Mucosa of rectum (tissue), 2 donors: ENCODE measurements around the gene S100A13.

ENCODE experiments used
- H3K27ac ChIP-seq, 2 donors: one replicate each; pipeline ENCODE4 v1.7.0; 2013; ENCODE audit warnings: inconsistent platforms in 2 of 2, low read depth in 2 of 2, low read length in 2 of 2
- H3K27me3 ChIP-seq, 2 donors: one replicate each; pipeline ENCODE4 v1.7.0; 2013; ENCODE audit warnings: low read length in 2 of 2; ENCODE audit not compliant: control insufficient read depth in 2 of 2, insufficient read depth in 2 of 2
- H3K36me3 ChIP-seq, 2 donors: one replicate each; pipeline ENCODE4 v1.7.0; 2013; ENCODE audit warnings: low read length in 2 of 2; ENCODE audit not compliant: control insufficient read depth in 2 of 2, insufficient read depth in 2 of 2
- H3K4me1 ChIP-seq, 2 donors: one replicate each; pipeline ENCODE4 v1.7.0; 2013; ENCODE audit warnings: low read length in 2 of 2, mild to moderate bottlenecking in 1 of 2; ENCODE audit not compliant: control insufficient read depth in 2 of 2, insufficient read depth in 2 of 2
- H3K4me3 ChIP-seq, 2 donors: one replicate each; pipeline ENCODE4 v1.7.0; 2013; ENCODE audit warnings: low read length in 2 of 2
- H3K9ac ChIP-seq, 2 donors: one replicate each; pipeline ENCODE4 v1.7.0; 2013; ENCODE audit warnings: low read length in 2 of 2, low read depth in 1 of 2, mild to moderate bottlenecking in 1 of 2
- H3K9me3 ChIP-seq, 2 donors: one replicate each; pipeline ENCODE4 v1.7.0; 2013; ENCODE audit warnings: low read length in 2 of 2; ENCODE audit not compliant: control insufficient read depth in 2 of 2
- donor health status: healthy.
- donor health status: Normal muscosa, but diverticular disease.

Gene S100A13

GRCh38 chr1:153638261-153638660 lies 11.0 kb upstream of the S100A13 start:
- Histone ChIP-seq H3K36me3 (peaks cover 58 to 66% of the 10 kb centered on the region in 2 donors), H3K4me1 (peaks cover 9 to 15% of the 10 kb centered on the region in 2 donors)

DNA sequence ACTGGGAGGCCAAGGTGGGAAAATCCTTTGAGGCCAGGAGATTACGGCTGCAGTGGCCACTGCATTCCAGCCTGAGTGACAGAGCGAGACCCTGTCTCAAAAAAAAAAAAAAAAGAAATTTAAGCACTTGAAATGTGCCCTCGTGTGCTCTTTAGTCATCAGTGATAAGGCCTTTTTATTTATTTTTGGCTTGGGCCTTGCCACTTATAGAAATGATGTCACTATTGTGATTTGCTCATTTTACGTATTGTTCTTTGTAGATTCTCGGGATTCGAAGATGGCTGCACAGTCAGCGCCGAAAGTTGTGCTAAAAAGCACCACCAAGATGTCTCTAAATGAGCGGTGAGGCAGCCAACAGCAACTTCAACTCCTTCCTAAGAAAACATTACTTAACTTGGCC lies 9.0 kb upstream of the S100A13 start:
- Histone ChIP-seq H3K9me3 (no peaks in the 10 kb centered on the region), H3K4me1 (peaks cover 20 to 24% of the 10 kb centered on the region in 2 donors), H3K27ac (no peak overlapping the region), H3K4me3 (no peak overlapping the region), H3K36me3 (peaks cover 39 to 47% of the 10 kb centered on the region in 2 donors), H3K9ac (no peak overlapping the region), H3K27me3 (no peaks in the 10 kb centered on the region)

More at GRCh38 chr1:153638261-153638660, 11.0 kb upstream of the S100A13 start:
- Histone ChIP-seq H3K27me3 (no peaks in the 10 kb centered on the region), H3K9ac (no peak overlapping the region), H3K27ac (no peak overlapping the region), H3K9me3 (no peaks in the 10 kb centered on the region), H3K4me3 (no peak overlapping the region)

- Histone ChIP-seq H3K27ac (no peak overlapping the region), H3K4me1 (peaks cover 23 to 25% of the 10 kb centered on the region in 2 donors), H3K9me3 (no peaks in the 10 kb centered on the region), H3K27me3 (no peaks in the 10 kb centered on the region), H3K4me3 (no peak overlapping the region), H3K36me3 (peaks cover 35 to 42% of the 10 kb centered on the region in 2 donors), H3K9ac (no peak overlapping the region)
Measured at GRCh38 chr1:153635872-153636271, 8.6 kb upstream of the S100A13 start.

GRCh38 chr1:153633754-153634665 lies 6.7 kb upstream of the S100A13 start, which contains the start of gene CHTOP:
Gene CHTOP (plus strand): TSS chr1:153634066. CDS start chr1:153636589, 2,523 bp downstream.
- Histone ChIP-seq H3K27ac (peak within 1 kb of the TSS; percentile 100), H3K27me3 (no peaks in the 10 kb centered on the region), H3K9me3 (no peaks in the 10 kb centered on the region), H3K36me3 (peaks cover 25% of the 10 kb centered on the region in 2 donors), H3K9ac (peak within 1 kb of the TSS; percentile 100), H3K4me1 (peaks cover 28 to 38% of the 10 kb centered on the region in 2 donors), H3K4me3 (peak within 1 kb of the TSS; percentile 99 to 100)

DNA sequence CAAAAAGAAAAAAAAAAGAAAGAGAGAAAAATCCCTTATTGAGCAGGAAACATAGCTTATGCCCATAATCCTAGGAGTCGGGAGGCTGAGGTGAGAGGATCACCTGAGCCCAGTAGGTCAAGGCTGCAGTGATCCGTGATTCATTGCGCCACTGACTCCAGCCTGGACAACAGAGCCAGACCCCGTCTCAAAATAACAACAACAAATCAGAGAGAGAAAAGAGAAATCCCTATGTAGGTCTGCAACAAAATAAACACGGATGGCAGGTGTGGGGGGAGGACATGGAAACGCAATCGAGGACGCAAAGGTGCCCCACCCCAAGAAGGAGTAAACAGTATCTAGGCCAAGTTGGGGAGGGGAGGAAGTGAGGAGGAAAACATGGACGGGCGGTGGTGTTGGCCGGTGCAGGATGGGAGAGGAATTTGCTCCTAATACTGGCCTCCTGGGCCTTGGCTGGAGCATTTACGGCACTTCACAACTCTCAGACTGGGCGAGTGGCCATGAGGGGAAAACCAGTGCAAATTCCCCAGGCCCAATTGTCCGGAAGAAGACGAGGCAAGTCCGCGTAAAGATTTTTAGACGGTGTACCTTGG lies 6.0 kb upstream of the S100A13 start:
- Histone ChIP-seq H3K4me1 (peaks cover 28 to 38% of the 10 kb centered on the region in 2 donors), H3K36me3 (peaks cover 18 to 21% of the 10 kb centered on the region in 2 donors), H3K9me3 (no peaks in the 10 kb centered on the region), H3K4me3 (peak overlapping the region; percentile 48 to 99), H3K9ac (peak overlapping the region; percentile 63 to 100), H3K27me3 (no peaks in the 10 kb centered on the region), H3K27ac (peak overlapping the region; percentile 100)

GRCh38 chr1:153631047-153632022 lies 4.0 kb upstream of the S100A13 start:
- H3K27ac ChIP-seq = no peak overlapping the region
- H3K4me3 ChIP-seq = no peak overlapping the region
- H3K36me3 ChIP-seq = peaks cover under 1 to 4% of the 10 kb centered on the region in 2 donors
- H3K4me1 ChIP-seq = peaks cover 33 to 49% of the 10 kb centered on the region in 2 donors
- H3K27me3 ChIP-seq = no peaks in the 10 kb centered on the region
- H3K9ac ChIP-seq = no peak overlapping the region
- no peaks in the 10 kb centered on the region for H3K9me3 ChIP-seq

GRCh38 chr1:153630384-153630783 lies 3.1 kb upstream of the S100A13 start:
- Histone ChIP-seq H3K27ac (no peak overlapping the region), H3K9ac (no peak overlapping the region)

GRCh38 chr1:153629971-153630370 lies 2.7 kb upstream of the S100A13 start:
- peaks cover 0 to 2% of the 10 kb centered on the region in 2 donors for H3K36me3 ChIP-seq
- no peak overlapping the region for H3K4me3 ChIP-seq
- peaks cover 38 to 43% of the 10 kb centered on the region in 2 donors for H3K4me1 ChIP-seq
- no peak overlapping the region for H3K27ac ChIP-seq
- H3K9ac ChIP-seq = no peak overlapping the region
- H3K9me3 ChIP-seq = no peaks in the 10 kb centered on the region
- H3K27me3 ChIP-seq = no peaks in the 10 kb centered on the region

More at GRCh38 chr1:153630384-153630783, 3.1 kb upstream of the S100A13 start:
- Histone ChIP-seq H3K4me1 (peaks cover 35 to 45% of the 10 kb centered on the region in 2 donors), H3K36me3 (no peaks in the 10 kb centered on the region), H3K9me3 (no peaks in the 10 kb centered on the region), H3K27me3 (no peaks in the 10 kb centered on the region), H3K4me3 (no peak overlapping the region)

DNA sequence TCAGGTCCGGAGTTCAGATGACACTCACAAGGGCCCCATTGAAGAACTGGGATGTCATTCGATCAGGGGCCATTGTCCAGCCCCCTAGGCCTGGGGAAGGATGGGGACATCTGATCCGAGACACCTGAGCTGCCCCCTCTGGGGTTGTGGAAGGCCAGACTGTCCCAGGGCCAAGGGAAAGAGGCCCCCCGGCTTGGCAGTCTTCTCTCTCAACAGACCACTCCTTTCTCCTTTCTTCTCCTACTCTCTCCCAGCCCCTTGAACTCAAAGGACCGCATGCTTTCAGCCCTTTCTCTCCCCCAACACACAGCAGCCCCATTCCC lies 2.0 kb upstream of the S100A13 start:
- Histone ChIP-seq H3K4me1 (peaks cover 38 to 43% of the 10 kb centered on the region in 2 donors), H3K9ac (no peak overlapping the region), H3K27me3 (no peaks in the 10 kb centered on the region), H3K36me3 (peaks cover 0 to 2% of the 10 kb centered on the region in 2 donors), H3K27ac (no peak overlapping the region), H3K4me3 (no peak overlapping the region), H3K9me3 (no peaks in the 10 kb centered on the region)
